Lung (tissue), 12 donors: ENCODE data around the gene TP53AIP1. TPM values are rescaled to one million over a fixed set of nuclear protein-coding genes. Genes with fewer than 3 reads are reported as not detected.

Experiments
- ATAC-seq: fragments of 200-7000 bp; cut with Tn5 transposase; one replicate; pipeline ENCODE4 v1.9.1; 2020; ENCODE audit warnings: moderate number of reproducible peaks; ENCODE audit not compliant: insufficient read depth, low FRiP score
- DNase-seq, 3 donors: peaks; one replicate each; pipeline ENCODE4 v3.0.0-alpha.2; 2013 to 2017
- H3K27ac ChIP-seq, 2 donors: one replicate each; pipeline ENCODE4 v1.5.1; 2013; ENCODE audit warnings: mild to moderate bottlenecking in 2 of 2, moderate library complexity in 2 of 2, control low read depth in 1 of 2, inconsistent platforms in 1 of 2, low read depth in 1 of 2, low read length in 1 of 2
- H3K27me3 ChIP-seq, 3 donors: one replicate each; pipeline ENCODE4 v1.5.1; 2013; ENCODE audit warnings: low read length in 2 of 3; ENCODE audit not compliant: control insufficient read depth in 3 of 3, insufficient read depth in 3 of 3
- H3K36me3 ChIP-seq, 4 donors: one replicate each; pipeline ENCODE4 v1.5.1; 2013; ENCODE audit warnings: low read length in 4 of 4, mild to moderate bottlenecking in 1 of 4, moderate library complexity in 1 of 4; ENCODE audit not compliant: control insufficient read depth in 4 of 4, insufficient read depth in 4 of 4
- H3K4me1 ChIP-seq, 5 donors: one replicate each; pipeline ENCODE4 v1.5.1; 2013; ENCODE audit warnings: low read length in 5 of 5, mild to moderate bottlenecking in 2 of 5, moderate library complexity in 1 of 5; ENCODE audit not compliant: control insufficient read depth in 5 of 5, insufficient read depth in 5 of 5
- H3K4me3 ChIP-seq: one replicate; pipeline ENCODE4 v1.5.1; 2013; ENCODE audit warnings: mild to moderate bottlenecking, control low read depth, moderate library complexity
- H3K9ac ChIP-seq, 2 donors: one replicate each; pipeline ENCODE4 v1.5.1; 2013; ENCODE audit warnings: low read length in 2 of 2, control low read depth in 1 of 2; ENCODE audit not compliant: insufficient read depth in 1 of 2
- H3K9me3 ChIP-seq, 4 donors: one replicate each; pipeline ENCODE4 v1.5.1; 2013; ENCODE audit warnings: low read length in 3 of 4, mild to moderate bottlenecking in 1 of 4, moderate library complexity in 1 of 4; ENCODE audit not compliant: control insufficient read depth in 4 of 4, insufficient read depth in 3 of 4
- CTCF ChIP-seq: IDR thresholded peaks from 2 replicates; pipeline ENCODE4 v1.5.1; 2012; ENCODE audit warnings: mild to moderate bottlenecking; ENCODE audit errors: control extremely low read depth, extremely low read depth
- WGBS, 2 donors: extraction: QIAGEN DNeasy Blood & Tissue Kit; methylation state at CpG; one replicate each; pipeline ENCODE4 v1.1.7; 2013; 5-methylcytosine and 5-hydroxymethylcytosine counted together
- polyA plus RNA-seq, 2 donors: library from polyadenylated mRNA; stranded (reverse); fragments of 200-250 nt; gene quantifications; one replicate each; pipeline ENCODE4 v1.2.1, GENCODE V29; 2013
- total RNA-seq, 2 donors: library from RNA; depleted of rRNA in 1 of 2; stranded (reverse); fragments of >200 nt in 1 of 2; gene quantifications; one replicate each; pipeline ENCODE4 v1.2.1, GENCODE V29; 2014 to 2021
- donor health status: control.
- donor health status: control.
- donor health status: Bipolar disorder and iron deficiency.
- donor health status: healthy.
- donor health status: DM: yes; HTN: yes; CAD: no.

Gene TP53AIP1
- total and polyA plus RNA-seq, 4 donors, result 0.16 to 1.8 (median 1.0) TPM

GRCh38 chr11:128956401-128957201 lies 13.9 kb upstream of the TP53AIP1 start:
- DNase-seq, result peak; percentile 68 to 89 (median 87)

GRCh38 chr11:128955636-128956035 lies 13.0 kb upstream of the TP53AIP1 start:
- DNase-seq, result no peak
- Histone ChIP-seq H3K4me3 (no peak overlapping the region), H3K4me1 (peaks cover 0 to 11% (median 0%) of the 10 kb centered on the region in 5 donors), H3K27me3 (peaks cover 0 to 4% (median 0%) of the 10 kb centered on the region in 3 donors), H3K9me3 (no peaks in the 10 kb centered on the region), H3K36me3 (peaks cover 0 to 2% (median 0%) of the 10 kb centered on the region in 4 donors), H3K9ac (no peak overlapping the region), H3K27ac (no peak overlapping the region)
- ATAC-seq, result no peak
- WGBS, 2 donors, result 52 to 72% methylated on average over 3 of the region's 3 CpGs
- TF ChIP-seq CTCF, result no peak

More at GRCh38 chr11:128956401-128957201, 13.9 kb upstream of the TP53AIP1 start:
- 50 to 52% methylated on average over 8 of the region's 8 CpGs for WGBS, 2 donors
- Histone ChIP-seq H3K4me1 (peaks cover 0 to 9% (median 0%) of the 10 kb centered on the region in 5 donors), H3K36me3 (peaks cover 0 to 2% (median 0%) of the 10 kb centered on the region in 4 donors), H3K27ac (no peak overlapping the region), H3K9me3 (no peaks in the 10 kb centered on the region), H3K27me3 (peaks cover 0 to 4% (median 0%) of the 10 kb centered on the region in 3 donors), H3K4me3 (no peak overlapping the region), H3K9ac (no peak overlapping the region)
- ATAC-seq, result peak; percentile 82
- TF ChIP-seq CTCF, result peak; percentile 66

GRCh38 chr11:128953151-128953550 lies 10.5 kb upstream of the TP53AIP1 start:
- H3K9me3 ChIP-seq, result no peaks in the 10 kb centered on the region
- H3K4me1 ChIP-seq, result peaks cover 0 to 20% (median 0%) of the 10 kb centered on the region in 5 donors
- H3K9ac ChIP-seq, result no peak overlapping the region
- DNase-seq (no peak), ATAC-seq (no peak)
- WGBS, 2 donors, result 90 to 98% methylated on average over 16 of the region's 16 CpGs
- no peak for TF ChIP-seq CTCF
- peaks cover 0 to 4% (median 0%) of the 10 kb centered on the region in 3 donors for H3K27me3 ChIP-seq
- no peak overlapping the region for H3K27ac ChIP-seq
- no peaks in the 10 kb centered on the region for H3K36me3 ChIP-seq
- H3K4me3 ChIP-seq, result no peak overlapping the region
